Activated CD8-positive, alpha-beta memory T cell treated with anti-CD3 and anti-CD28 coated beads for 4 hours (primary cell): Measurements from ENCODE around the gene PHLDA3.

Experiments
- DNase-seq, 2 donors: peaks; one replicate each; pipeline ENCODE4 v3.0.0-alpha.2; 2020; ENCODE audit warnings: low read depth in 2 of 2

PHLDA3 gene

DNA sequence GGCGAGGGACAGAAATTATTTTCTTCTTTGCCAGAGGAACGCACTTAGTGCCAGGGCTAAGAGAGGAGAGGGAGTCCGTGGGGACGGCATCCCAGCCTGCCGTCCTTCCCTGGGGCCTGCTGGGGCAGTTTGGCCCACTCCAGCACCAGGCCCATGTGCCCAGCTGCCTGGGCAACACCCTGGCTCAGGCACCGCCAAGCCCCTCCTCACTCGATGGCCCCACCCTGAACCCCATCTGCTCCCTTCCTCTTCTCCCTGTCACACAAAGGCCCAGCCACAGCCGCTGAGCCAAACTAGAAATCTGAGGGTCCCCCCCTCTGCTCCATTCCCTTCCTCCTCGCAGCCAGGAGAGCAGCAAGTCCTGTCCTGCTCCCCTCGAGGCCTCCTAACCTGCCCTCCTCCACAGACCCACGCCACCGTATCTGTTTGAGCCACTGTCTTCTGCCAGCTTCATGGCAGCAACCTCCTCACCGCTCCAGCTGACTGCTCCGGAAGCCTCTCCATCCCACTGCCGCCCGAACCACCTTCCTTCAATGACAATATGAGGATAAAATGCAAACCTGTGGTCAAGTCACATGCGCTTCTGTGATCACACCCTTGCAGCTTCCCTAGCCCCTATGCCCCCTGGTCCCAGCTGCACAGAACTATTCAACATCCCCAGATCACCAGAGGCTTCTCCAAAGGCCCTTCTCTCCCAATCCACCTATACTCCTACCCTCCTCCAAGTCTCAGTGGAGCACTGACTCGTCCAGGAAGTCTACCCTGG lies 39.1 kb downstream of the PHLDA3 start:
- DNase-seq, result no peak

- DNase-seq, result no peak
Measured at GRCh38 chr1:201427963-201428362, 41.0 kb downstream of the PHLDA3 start.

DNA sequence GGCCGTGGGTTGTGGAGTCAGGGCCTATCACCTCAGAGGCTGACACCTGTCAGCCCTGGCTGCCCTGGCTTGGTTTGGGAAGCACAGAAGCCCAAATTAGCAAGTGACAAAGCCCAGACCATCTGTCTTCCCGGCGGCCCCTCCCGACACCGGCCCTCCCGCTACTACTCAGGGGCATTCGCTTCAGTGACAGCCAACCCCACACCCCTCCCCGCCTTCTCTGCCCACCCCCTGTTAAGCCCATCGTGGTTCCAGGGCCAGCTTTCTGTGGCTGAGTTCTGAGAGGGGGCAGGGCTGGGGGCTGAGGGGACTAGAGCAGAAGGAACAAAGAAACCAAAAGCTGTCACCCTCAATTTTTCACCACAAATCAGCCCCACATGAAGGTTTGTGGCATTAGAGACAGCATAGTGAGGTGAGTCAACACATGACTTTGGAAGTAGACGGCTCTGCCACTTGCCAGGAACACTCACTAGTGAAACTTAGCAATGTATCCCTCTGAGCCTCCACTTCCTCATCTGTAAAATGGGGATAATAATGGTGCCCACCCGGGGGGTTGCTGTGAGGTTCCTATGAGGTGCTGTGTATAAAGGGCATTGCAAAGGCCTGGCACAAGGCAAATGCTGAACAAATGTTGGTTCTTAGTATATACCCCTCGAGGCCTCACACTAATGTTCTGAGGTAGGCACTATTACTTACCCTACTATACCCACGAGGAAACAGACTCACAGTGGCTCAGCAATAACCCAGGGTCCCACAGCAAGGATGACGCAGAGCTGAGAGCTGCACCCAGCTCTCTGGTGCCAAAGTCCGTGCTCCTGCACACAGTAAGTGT lies 42.3 kb downstream of the PHLDA3 start:
- DNase-seq, result no peak

GRCh38 chr1:201424146-201424545 lies 44.8 kb downstream of the PHLDA3 start:
- DNase-seq, result no peak

- DNase-seq, result no peak
Measured at GRCh38 chr1:201423655-201424054, 45.3 kb downstream of the PHLDA3 start.

DNA sequence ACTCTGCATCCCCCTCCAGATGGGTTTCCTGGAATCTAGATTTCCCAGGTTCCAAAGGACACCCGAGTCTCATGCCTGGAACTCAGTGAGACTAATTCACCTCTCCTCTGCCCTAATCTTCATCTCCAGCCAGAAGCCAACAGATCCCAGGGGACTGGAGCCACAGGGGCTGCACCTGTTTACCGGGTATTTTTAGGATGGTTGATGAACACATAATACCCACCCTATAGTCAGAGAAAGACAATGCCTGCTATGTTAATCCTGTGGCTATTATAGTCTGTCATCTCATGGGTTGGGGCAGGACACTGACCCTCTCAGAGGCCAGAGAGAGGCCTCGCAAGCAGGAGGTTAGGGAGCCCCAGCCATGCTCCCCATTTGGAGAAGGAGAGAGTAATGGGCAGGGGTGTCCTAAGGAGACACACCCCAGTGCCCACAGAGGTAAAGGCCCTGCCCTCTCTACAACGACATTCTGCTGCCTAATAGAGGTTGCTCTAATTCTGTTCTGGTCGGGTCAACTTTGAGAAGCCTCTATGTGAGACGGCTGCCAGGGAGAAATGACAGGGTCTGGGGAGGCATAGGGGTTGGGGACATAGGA lies 46.5 kb downstream of the PHLDA3 start:
- no peak for DNase-seq

- DNase-seq, result no peak
Measured at GRCh38 chr1:201422026-201422425, 47.0 kb downstream of the PHLDA3 start.

DNA sequence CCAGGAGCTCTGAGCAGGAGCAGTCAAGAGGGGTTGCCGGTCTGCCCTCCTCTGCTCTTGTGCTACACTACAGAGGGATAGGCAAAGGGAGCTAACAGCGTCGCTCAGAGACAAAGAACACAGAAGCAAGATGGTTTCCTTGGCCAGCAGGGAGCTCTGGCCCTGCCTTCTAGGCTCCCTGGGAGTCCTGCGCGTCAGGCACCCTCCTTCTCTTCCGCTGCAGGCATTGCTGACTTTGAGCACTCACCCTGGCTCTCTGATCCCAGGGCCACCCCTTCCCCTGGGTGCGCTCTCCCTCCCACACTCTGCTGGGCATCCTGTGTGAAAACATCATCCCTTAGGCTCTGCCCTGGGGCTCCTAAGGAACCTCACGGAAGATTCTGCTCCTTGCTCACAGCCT lies 47.9 kb downstream of the PHLDA3 start:
- no peak for DNase-seq

- no peak for DNase-seq
Measured at GRCh38 chr1:201420608-201421002, 48.4 kb downstream of the PHLDA3 start.

GRCh38 chr1:201419746-201420607 lies 49.0 kb downstream of the PHLDA3 start:
- no peak for DNase-seq

DNA sequence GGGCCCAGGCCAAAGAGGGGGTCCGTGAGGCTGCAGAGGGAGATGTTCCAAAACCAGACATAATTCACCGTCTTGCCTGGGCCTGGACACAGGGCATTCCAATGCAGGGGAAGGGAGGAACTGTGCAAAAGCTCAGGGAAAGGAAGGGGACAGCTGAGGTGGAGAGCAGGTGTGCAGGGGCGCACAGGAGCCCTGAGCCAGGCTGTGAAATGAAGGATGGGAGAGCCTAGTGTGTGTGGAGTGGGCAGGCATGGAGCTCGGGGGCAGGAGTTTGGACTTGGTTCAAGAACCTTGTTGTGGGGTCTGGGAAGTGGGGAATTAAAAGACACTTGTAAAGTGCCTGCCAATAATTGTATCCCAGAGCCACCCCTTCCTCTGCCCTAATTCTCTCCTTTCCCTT lies 49.7 kb downstream of the PHLDA3 start:
- no peak for DNase-seq

- no peak for DNase-seq
Measured at GRCh38 chr1:201418461-201418860, 50.5 kb downstream of the PHLDA3 start.
